Uterus (tissue), 2 donors: ENCODE results near the gene RARRES2.

ENCODE experiments used
- CTCF ChIP-seq, 4 experiments: fragments of 200-600 bp in 2 of 4; fragments of 450-650 bp in 2 of 4; sonication (generic) in 2 of 4; IDR thresholded peaks; one replicate each; pipeline ENCODE4 v1.5.1; 2016 to 2019; ENCODE audit warnings: antibody characterized with exemption in 4 of 4, mild to moderate bottlenecking in 2 of 4, moderate library complexity in 1 of 4
- POLR2A ChIP-seq, 2 donors: fragments of 450-650 bp; IDR thresholded peaks; one replicate each; pipeline ENCODE4 v1.6.1; 2016; ENCODE audit warnings: antibody characterized with exemption in 2 of 2, mild to moderate bottlenecking in 1 of 2, moderate library complexity in 1 of 2

GRCh38 chr7:150307904-150308303 lies 33.5 kb downstream of the RARRES2 start:
- no peak for TF ChIP-seq CTCF (IDR thresholded peaks at IDR 0.05)
- no peak for TF ChIP-seq POLR2A (IDR thresholded peaks at IDR 0.05)
